GM12873 (cell line): ENCODE measurements around the gene SLC2A6.

ENCODE experiments used
- CTCF ChIP-seq: IDR thresholded peaks from 2 replicates; pipeline ENCODE4 v1.5.1; 2012; ENCODE audit warnings: low read depth, mild to moderate bottlenecking, moderate library complexity, low read length, control low read depth; ENCODE audit not compliant: insufficient read depth; ENCODE audit errors: missing control alignments

SLC2A6 gene

GRCh38 chr9:133471551-133472276 lies 7.2 kb downstream of the SLC2A6 start:
- no peak for TF ChIP-seq CTCF

DNA sequence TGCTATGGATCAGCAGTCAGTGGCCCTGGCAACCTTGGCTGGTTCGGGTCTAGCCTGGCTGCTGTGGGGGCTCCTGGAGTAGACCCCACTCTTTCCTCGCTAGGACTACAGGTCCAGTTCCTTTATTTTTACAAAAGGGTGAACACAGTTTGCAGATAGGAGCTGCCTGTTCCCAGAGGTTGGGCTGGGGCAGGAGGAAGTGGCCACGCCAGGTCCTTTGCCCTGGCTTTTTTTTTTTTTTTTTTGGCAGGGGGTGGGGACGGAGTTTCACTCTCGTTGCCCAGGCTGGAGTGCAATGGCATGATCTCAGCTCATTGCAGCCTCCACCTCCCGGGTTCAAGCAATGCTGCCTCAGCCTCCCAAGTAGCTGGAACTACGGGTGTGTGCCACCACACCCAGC lies 7.9 kb downstream of the SLC2A6 start:
- no peak for TF ChIP-seq CTCF

DNA sequence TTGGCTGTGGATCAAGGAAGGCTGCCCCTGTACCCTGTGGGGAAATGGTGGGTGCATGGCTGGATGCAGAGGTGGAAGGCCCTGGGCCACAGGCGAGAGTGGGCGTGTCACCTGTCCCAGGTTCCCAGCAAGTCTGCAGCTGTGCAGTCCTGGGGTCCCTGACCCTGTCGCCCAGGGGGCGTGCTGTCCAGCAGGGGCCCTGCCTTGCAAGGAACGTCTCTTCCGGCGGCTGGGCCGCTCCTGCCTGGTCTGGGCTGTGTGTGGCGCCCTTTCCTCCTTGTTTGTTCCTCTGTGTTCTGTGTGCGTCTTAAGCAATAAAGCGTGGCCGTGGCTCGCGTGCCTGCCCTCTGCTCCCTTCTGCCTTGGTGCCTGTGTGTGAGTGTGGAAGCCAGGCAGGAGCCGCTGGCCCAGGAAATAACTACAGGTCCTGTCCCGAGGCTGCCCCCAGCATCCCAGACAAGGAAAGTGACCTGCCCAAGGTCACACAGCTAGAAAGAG lies 8.4 kb downstream of the SLC2A6 start:
- TF ChIP-seq CTCF = no peak

DNA sequence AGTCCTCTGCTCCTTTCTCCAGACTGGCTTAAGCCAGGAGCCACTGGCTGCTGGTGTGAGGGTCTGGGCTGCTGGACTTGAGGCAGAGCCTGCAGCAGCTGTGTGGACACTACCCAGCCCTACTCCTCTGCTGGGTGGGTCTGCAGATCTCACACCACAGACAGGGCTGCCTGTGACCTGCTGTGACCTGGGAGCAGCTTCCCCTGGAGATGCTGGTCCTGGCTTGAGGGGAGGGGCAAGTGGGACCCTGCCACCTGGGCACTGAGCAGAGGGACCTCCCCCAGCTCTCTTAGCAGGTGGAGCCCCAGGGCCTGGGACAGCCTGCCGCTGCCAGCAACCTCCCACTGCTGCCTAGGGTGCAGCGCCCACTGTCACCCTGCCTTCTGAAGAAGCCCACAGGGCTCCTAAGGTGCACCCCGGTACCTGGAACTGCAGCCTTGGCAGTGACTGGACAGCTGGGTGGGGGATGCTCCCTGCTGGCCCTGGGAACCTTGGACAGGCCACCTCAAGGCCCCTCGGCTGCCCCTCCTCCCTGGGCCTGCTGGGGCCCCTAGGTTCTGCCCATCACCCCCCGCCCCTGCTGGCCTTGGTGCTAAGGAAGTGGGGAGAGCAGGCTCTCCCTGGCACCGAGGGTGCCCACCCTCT lies 10.0 kb downstream of the SLC2A6 start:
- TF ChIP-seq CTCF = no peak

GRCh38 chr9:133468374-133468773 lies 10.5 kb downstream of the SLC2A6 start:
- TF ChIP-seq CTCF = no peak

DNA sequence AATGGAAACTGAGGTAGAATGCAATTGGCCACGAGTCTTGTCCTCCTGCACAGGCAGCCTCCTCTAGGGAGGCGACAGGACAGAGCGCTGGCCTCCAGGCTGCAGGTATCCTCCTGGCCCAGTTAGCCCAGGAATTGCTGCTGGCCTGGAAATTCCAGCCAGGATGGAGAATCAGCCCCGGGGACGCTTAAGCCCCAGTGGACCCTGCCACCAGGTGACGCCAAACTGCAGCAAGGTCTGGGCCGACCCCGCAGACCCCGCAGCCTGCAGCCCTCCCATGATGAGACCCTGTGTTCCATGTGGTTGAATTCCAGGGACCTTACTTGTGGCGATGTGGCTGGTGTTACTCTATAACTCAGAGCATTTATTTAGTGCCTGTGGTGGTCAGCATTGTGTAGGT lies 11.8 kb downstream of the SLC2A6 start:
- no peak for TF ChIP-seq CTCF

- no peak for TF ChIP-seq CTCF
These were observed 12.9 kb downstream of the SLC2A6 start for GRCh38 chr9:133465984-133466383.
